Neural cell (in vitro differentiated cells): ENCODE measurements around the gene CFAP100. TPM values are rescaled to one million over a fixed set of nuclear protein-coding genes. Genes with fewer than 3 reads are reported as not detected.

ENCODE experiments used
- H2AFZ ChIP-seq: fragments of 200-600, 300-800 bp; sonication (generic), shearing (Covaris generic); 2 replicates; pipeline ENCODE4 v1.6.0; 2014; ENCODE audit warnings: low read depth, mild to moderate bottlenecking, antibody characterized with exemption, low read length, moderate library complexity
- H3F3A ChIP-seq: fragments of 200-600 bp; shearing (Covaris generic); 2 replicates; pipeline ENCODE4 v1.6.1; 2016; ENCODE audit warnings: mild to moderate bottlenecking, moderate library complexity, mixed read lengths, antibody characterized with exemption, low read length; ENCODE audit not compliant: insufficient read depth, poor library complexity, severe bottlenecking
- H3K27ac ChIP-seq: fragments of 200-600, 300-800 bp; sonication (generic), shearing (Covaris generic); 2 replicates; pipeline ENCODE4 v1.5.1; 2014; ENCODE audit warnings: mild to moderate bottlenecking, low read length, moderate library complexity
- H3K27me3 ChIP-seq: fragments of 300-800, 200-600 bp; sonication (generic), shearing (Covaris generic); 2 replicates; pipeline ENCODE4 v1.6.0; 2014; ENCODE audit warnings: mild to moderate bottlenecking, low read depth, low read length, moderate library complexity; ENCODE audit not compliant: insufficient read depth
- H3K36me3 ChIP-seq: fragments of 300-800, 200-600 bp; sonication (generic), shearing (Covaris generic); 2 replicates; pipeline ENCODE4 v1.5.1; 2014; ENCODE audit warnings: mild to moderate bottlenecking, antibody characterized with exemption, low read length, moderate library complexity; ENCODE audit not compliant: insufficient read depth
- H3K4me2 ChIP-seq: fragments of 300-800, 200-600 bp; sonication (generic), shearing (Covaris generic); 2 replicates; pipeline ENCODE4 v1.6.0; 2014; ENCODE audit warnings: mild to moderate bottlenecking, low read length
- H3K4me3 ChIP-seq: fragments of 300-800, 200-600 bp; sonication (generic), shearing (Covaris generic); 2 replicates; pipeline ENCODE4 v1.5.1; 2014; ENCODE audit warnings: mild to moderate bottlenecking, low read length, moderate library complexity
- H3K79me2 ChIP-seq: fragments of 200-600 bp; shearing (Covaris generic); replicated peaks from 2 replicates; pipeline ENCODE4 v1.6.0; 2014; ENCODE audit warnings: mild to moderate bottlenecking, low read length, moderate library complexity; ENCODE audit not compliant: insufficient read depth
- H3K9ac ChIP-seq: fragments of 300-800, 200-600 bp; sonication (generic), shearing (Covaris generic); 2 replicates; pipeline ENCODE4 v1.6.1; 2016; ENCODE audit warnings: mild to moderate bottlenecking, low read length, mixed read lengths
- H3K9me2 ChIP-seq: fragments of 200-600 bp; shearing (Covaris generic); 2 replicates; pipeline ENCODE4 v1.6.1; 2016; ENCODE audit warnings: mild to moderate bottlenecking, low read length, mixed read lengths; ENCODE audit not compliant: insufficient read depth
- H3K9me3 ChIP-seq: fragments of 200-600, 300-800 bp; sonication (generic), shearing (Covaris generic); 2 replicates; pipeline ENCODE4 v1.6.1; 2016; ENCODE audit warnings: mild to moderate bottlenecking, mixed run types, low read length, moderate library complexity, mixed read lengths
- H4K20me1 ChIP-seq: fragments of 200-600 bp; shearing (Covaris generic); 2 replicates; pipeline ENCODE4 v1.6.1; 2016; ENCODE audit warnings: mild to moderate bottlenecking, mixed run types; ENCODE audit not compliant: insufficient read depth
- CTCF ChIP-seq: fragments of 450-650 bp; IDR thresholded peaks from 2 replicates; pipeline ENCODE4 v1.5.1; 2014; ENCODE audit warnings: antibody characterized with exemption, mild to moderate bottlenecking, moderate library complexity; ENCODE audit not compliant: poor library complexity, severe bottlenecking
- EP300 ChIP-seq: fragments of 450-650 bp; conservative IDR thresholded peaks from 2 replicates; pipeline ENCODE4 v1.6.1; 2014; ENCODE audit warnings: antibody characterized with exemption, mild to moderate bottlenecking, moderate library complexity; ENCODE audit not compliant: poor library complexity, severe bottlenecking
- EZH2 ChIP-seq: fragments of 200-600, 300-800 bp; shearing (Covaris generic), sonication (generic); IDR thresholded peaks from 2 replicates; pipeline ENCODE4 v1.6.1; 2014; ENCODE audit warnings: antibody characterized with exemption, low read length, borderline replicate concordance, mild to moderate bottlenecking; ENCODE audit not compliant: insufficient read depth, poor library complexity, severe bottlenecking
- MXI1 ChIP-seq: fragments of 450-650 bp; conservative IDR thresholded peaks from 2 replicates; pipeline ENCODE4 v1.6.1; 2014; ENCODE audit warnings: antibody characterized with exemption, mild to moderate bottlenecking; ENCODE audit not compliant: poor library complexity, severe bottlenecking
- POLR2AphosphoS5 ChIP-seq: IDR thresholded peaks from 2 replicates; pipeline ENCODE4 v1.6.1; 2012
- RAD21 ChIP-seq: fragments of 450-650 bp; conservative IDR thresholded peaks from 2 replicates; pipeline ENCODE4 v1.6.1; 2014; ENCODE audit warnings: antibody characterized with exemption, mild to moderate bottlenecking, moderate library complexity
- REST ChIP-seq: IDR thresholded peaks from 2 replicates; pipeline ENCODE4 v1.6.1; 2012; ENCODE audit warnings: borderline replicate concordance
- SMC3 ChIP-seq: fragments of 450-650 bp; conservative IDR thresholded peaks from 2 replicates; pipeline ENCODE4 v1.6.1; 2014; ENCODE audit warnings: antibody characterized with exemption, mild to moderate bottlenecking, moderate library complexity; ENCODE audit not compliant: poor library complexity
- TAF1 ChIP-seq: IDR thresholded peaks from 2 replicates; pipeline ENCODE4 v1.6.1; 2012; ENCODE audit warnings: low read depth
- polyA plus RNA-seq: library from polyadenylated mRNA; depleted of rRNA; stranded (reverse); fragments of >200 nt; gene quantifications from 2 replicates; pipeline ENCODE4 v1.2.3, GENCODE V29; 2014

Gene CFAP100
- polyA plus RNA-seq, 1 donor from 2014 or later = not detected

- TF ChIP-seq POLR2AphosphoS5 (no peak), CTCF (no peak), MXI1 (no peak), EZH2 (no peak), REST (no peak), RAD21 (no peak), EP300 (no peak), TAF1 (no peak)
- H3K9me3 ChIP-seq = no peaks in the 10 kb centered on the region
- H3K27me3 ChIP-seq = no peaks in the 10 kb centered on the region
Observed at GRCh38 chr3:126483321-126483761, 88.6 kb downstream of the CFAP100 start.

GRCh38 chr3:126484148-126484547 lies 89.4 kb downstream of the CFAP100 start:
- H3K9me3 ChIP-seq = no peaks in the 10 kb centered on the region
- H3F3A ChIP-seq = no peaks in the 10 kb centered on the region
- H2AFZ ChIP-seq = no peak overlapping the region
- no peaks in the 10 kb centered on the region for H3K27me3 ChIP-seq
- H3K36me3 ChIP-seq = no peaks in the 10 kb centered on the region
- no peak overlapping the region for H3K4me3 ChIP-seq
- no peak overlapping the region for H3K27ac ChIP-seq
- H4K20me1 ChIP-seq = no peaks in the 10 kb centered on the region
- no peak overlapping the region for H3K9ac ChIP-seq
- TF ChIP-seq SMC3 = no peak
- TF ChIP-seq TAF1 = no peak
- TF ChIP-seq EP300 = no peak
- TF ChIP-seq CTCF = no peak
- no peak for TF ChIP-seq EZH2
- no peak for TF ChIP-seq MXI1
- no peak for TF ChIP-seq REST
- no peaks in the 10 kb centered on the region for H3K79me2 ChIP-seq
- no peak overlapping the region for H3K4me2 ChIP-seq
- H3K9me2 ChIP-seq = no peaks in the 10 kb centered on the region

More at GRCh38 chr3:126483321-126483761, 88.6 kb downstream of the CFAP100 start:
- H4K20me1 ChIP-seq = no peaks in the 10 kb centered on the region
- H3K9me2 ChIP-seq = no peaks in the 10 kb centered on the region
- H3K36me3 ChIP-seq = no peaks in the 10 kb centered on the region
- no peak overlapping the region for H3K27ac ChIP-seq
- no peak overlapping the region for H3K4me2 ChIP-seq
- H3F3A ChIP-seq = no peaks in the 10 kb centered on the region
- H3K79me2 ChIP-seq = no peaks in the 10 kb centered on the region
- no peak overlapping the region for H3K4me3 ChIP-seq
- H3K9ac ChIP-seq = no peak overlapping the region
- no peak overlapping the region for H2AFZ ChIP-seq
